Measurements from ENCODE around the gene KIRREL1. TPM values are rescaled to one million over a fixed set of nuclear protein-coding genes. Genes with fewer than 3 reads are reported as not detected.

KIRREL1 gene
- total and polyA plus RNA-seq, 5 experiments from 2014 or later = not detected

- DNase-seq (no peak), ATAC-seq (no peak)
- POLR2A ChIA-PET = no interaction called here
- Mint-ChIP-seq H3K4me1 (peaks cover 0 to 3% (median 0%) of the 10 kb centered on the region in 4 donors), H3K27me3 (peaks cover 0 to 1% (median 0%) of the 10 kb centered on the region in 5 donors), H3K36me3 (no peaks in the 10 kb centered on the region), H3K9me3 (no peaks in the 10 kb centered on the region), H3K27ac (no peak overlapping the region), H3K4me3 (no peak overlapping the region)
These were observed 105.7 kb downstream of the KIRREL1 start for GRCh38 chr1:158099185-158099584.

GRCh38 chr1:158100498-158100897, 107.1 kb downstream of the KIRREL1 start:
- H3K27me3 Mint-ChIP-seq = peaks cover 0 to 6% (median 4%) of the 10 kb centered on the region in 5 donors
- POLR2A ChIA-PET = no interaction called here
- H3K27ac Mint-ChIP-seq = no peak overlapping the region
- DNase-seq (no peak), ATAC-seq (no peak)
- H3K4me1 Mint-ChIP-seq = peaks cover 0 to 3% (median 0%) of the 10 kb centered on the region in 4 donors
- no peaks in the 10 kb centered on the region for H3K36me3 Mint-ChIP-seq
- H3K4me3 Mint-ChIP-seq = no peak overlapping the region
- no peaks in the 10 kb centered on the region for H3K9me3 Mint-ChIP-seq

- Mint-ChIP-seq H3K4me1 (peaks cover 0 to 3% (median 0%) of the 10 kb centered on the region in 4 donors), H3K27me3 (peaks cover 0 to 8% (median 6%) of the 10 kb centered on the region in 5 donors), H3K9me3 (no peaks in the 10 kb centered on the region), H3K4me3 (no peak overlapping the region), H3K27ac (no peak overlapping the region), H3K36me3 (no peaks in the 10 kb centered on the region)
- DNase-seq (no peak), ATAC-seq (no peak)
- POLR2A ChIA-PET = no interaction called here
These were observed 108.0 kb downstream of the KIRREL1 start for GRCh38 chr1:158101455-158101854.

- DNase-seq = no peak
- Mint-ChIP-seq H3K9me3 (no peaks in the 10 kb centered on the region), H3K4me3 (no peak overlapping the region), H3K36me3 (no peaks in the 10 kb centered on the region), H3K27me3 (peaks cover 0 to 8% (median 6%) of the 10 kb centered on the region in 5 donors), H3K27ac (peak overlapping the region in 3 of 10 donors; percentile 1 to 28 (median 14)), H3K4me1 (peaks cover 0 to 3% (median 0%) of the 10 kb centered on the region in 4 donors)
- no peak for ATAC-seq
- POLR2A ChIA-PET = no interaction called here
These were observed 108.5 kb downstream of the KIRREL1 start for GRCh38 chr1:158101927-158102326.

DNA sequence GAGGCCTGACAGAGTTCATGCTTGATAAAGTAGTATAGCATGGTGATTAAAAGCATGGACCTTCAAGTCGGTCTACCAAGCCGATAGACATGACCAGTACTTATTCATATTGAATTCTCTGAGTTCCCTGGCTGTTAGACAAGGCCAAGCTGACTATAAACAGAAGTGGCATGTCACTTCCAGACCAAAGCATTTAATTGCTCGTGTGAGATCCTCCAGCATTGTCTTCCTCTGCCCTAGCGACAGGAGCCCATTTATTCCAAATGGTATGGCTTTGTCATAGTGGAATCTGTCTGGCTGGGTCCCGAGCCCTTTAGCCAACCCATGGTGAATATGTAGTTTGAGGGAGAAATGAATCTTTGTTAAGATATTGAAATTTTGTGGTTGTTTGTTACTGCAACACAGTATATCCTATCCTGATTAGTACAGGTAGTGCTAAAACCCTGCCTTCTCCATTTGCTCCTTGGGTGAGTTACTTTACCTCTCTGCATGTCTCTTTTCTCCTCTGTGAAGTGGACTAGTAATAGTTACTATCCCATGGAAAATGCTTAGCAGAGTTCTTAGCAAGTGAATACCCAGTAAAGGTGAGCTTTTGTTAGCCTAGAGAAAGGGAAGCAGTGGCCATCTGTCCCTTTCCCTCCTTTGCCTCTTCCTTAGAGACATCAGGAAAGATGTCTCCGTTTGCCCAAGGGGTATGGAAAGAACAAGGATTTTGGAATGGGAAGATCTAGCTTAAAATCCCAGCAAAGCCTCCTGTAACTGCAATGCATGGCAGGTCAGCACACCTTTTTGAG, 109.6 kb downstream of the KIRREL1 start:
- H3K36me3 Mint-ChIP-seq = no peaks in the 10 kb centered on the region
- H3K4me1 Mint-ChIP-seq = peaks cover 0 to 3% (median 0%) of the 10 kb centered on the region in 4 donors
- no peak overlapping the region for H3K4me3 Mint-ChIP-seq
- no peak for DNase-seq
- no peak overlapping the region for H3K27ac Mint-ChIP-seq
- ATAC-seq = no peak
- H3K27me3 Mint-ChIP-seq = peaks cover 2 to 8% (median 6%) of the 10 kb centered on the region in 5 donors
- POLR2A ChIA-PET = no interaction called here
- no peaks in the 10 kb centered on the region for H3K9me3 Mint-ChIP-seq

DNA sequence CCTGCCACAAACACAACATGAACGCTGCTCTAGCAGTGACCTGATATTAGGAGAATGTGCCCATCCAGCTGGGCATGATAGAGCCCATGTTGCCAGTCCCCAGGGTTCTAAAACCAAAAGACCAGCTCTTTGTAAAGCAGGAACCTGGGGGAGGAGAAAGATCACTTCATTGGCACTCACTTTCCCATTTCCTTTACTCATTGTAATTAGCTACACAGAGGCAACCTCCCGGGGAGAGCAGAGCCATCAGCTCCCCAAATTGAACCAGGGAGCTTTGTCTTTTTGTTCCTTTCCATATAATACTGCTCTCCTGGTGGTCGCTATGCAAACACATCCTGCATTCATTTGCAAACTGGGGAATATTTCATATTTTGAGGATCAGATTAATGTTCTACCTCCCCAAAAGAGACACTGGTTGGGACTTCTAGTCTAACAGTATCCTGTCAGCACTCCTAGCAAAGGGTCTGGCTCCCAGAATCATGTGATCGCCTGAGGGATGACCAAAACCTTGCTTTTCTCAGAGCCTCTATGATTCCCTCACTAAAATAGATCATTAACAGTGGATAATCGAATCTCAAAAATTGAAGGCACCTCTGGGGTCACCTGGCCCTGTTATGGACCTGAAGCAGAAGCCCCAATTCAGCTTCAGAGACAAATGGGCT, 110.5 kb downstream of the KIRREL1 start:
- POLR2A ChIA-PET = no interaction called here
- DNase-seq (no peak), ATAC-seq (no peak)
- H3K4me3 Mint-ChIP-seq = no peak overlapping the region
- H3K27me3 Mint-ChIP-seq = peaks cover 2 to 8% (median 6%) of the 10 kb centered on the region in 5 donors
- H3K9me3 Mint-ChIP-seq = no peaks in the 10 kb centered on the region
- no peaks in the 10 kb centered on the region for H3K36me3 Mint-ChIP-seq
- peaks cover 0 to 3% (median 0%) of the 10 kb centered on the region in 4 donors for H3K4me1 Mint-ChIP-seq
- H3K27ac Mint-ChIP-seq = no peak overlapping the region

- peaks cover 0 to 3% (median 0%) of the 10 kb centered on the region in 4 donors for H3K4me1 Mint-ChIP-seq
These were observed 111.4 kb downstream of the KIRREL1 start for GRCh38 chr1:158104891-158105290.

DNA sequence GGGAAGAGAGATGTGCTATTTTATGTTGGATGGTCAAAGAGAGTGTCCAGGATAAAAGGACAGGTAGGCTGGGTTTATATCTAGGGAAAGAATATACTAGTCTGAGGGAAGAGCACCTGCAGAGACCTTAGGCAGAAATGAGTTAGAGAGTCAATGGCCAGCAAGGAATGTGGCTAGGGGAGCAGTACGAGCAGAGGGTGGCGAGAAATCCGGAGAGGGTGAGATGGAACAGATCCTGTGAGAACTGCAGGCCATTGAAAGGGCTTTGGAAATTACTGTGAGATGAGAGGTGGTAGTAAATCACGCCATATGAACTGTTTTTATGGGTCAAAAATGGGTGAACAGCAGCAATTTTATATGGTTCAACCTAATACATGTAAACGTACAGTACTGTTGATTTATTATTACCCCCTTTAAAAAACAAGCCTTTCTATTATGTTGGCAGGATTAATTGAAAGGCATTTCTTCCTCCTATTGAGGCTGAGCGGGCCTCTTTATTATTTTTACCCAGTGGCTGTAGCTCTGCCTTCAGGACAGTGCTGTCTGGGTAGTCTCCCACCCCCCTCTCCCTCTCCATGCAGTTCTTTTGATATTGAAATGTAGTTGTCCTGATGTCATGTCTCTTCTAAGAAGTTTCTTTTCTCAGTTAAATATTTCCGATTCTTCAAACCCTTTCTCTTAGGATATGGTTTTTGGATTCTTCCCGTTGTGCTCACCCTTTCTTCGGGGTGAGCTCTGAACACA, 112.1 kb downstream of the KIRREL1 start:
- Mint-ChIP-seq H3K4me1 (peaks cover 0 to 3% (median 0%) of the 10 kb centered on the region in 4 donors), H3K4me3 (no peak overlapping the region), H3K27ac (no peak overlapping the region), H3K9me3 (no peaks in the 10 kb centered on the region), H3K36me3 (no peaks in the 10 kb centered on the region), H3K27me3 (peaks cover 2 to 8% (median 6%) of the 10 kb centered on the region in 5 donors)
- DNase-seq = no peak
- ATAC-seq = no peak
- POLR2A ChIA-PET = no interaction called here

More at GRCh38 chr1:158104891-158105290, 111.4 kb downstream of the KIRREL1 start:
- Mint-ChIP-seq H3K36me3 (no peaks in the 10 kb centered on the region), H3K27ac (no peak overlapping the region), H3K4me3 (no peak overlapping the region), H3K27me3 (peaks cover 2 to 8% (median 6%) of the 10 kb centered on the region in 5 donors), H3K9me3 (no peaks in the 10 kb centered on the region)
- POLR2A ChIA-PET = no interaction called here
- DNase-seq (no peak), ATAC-seq (no peak)

DNA sequence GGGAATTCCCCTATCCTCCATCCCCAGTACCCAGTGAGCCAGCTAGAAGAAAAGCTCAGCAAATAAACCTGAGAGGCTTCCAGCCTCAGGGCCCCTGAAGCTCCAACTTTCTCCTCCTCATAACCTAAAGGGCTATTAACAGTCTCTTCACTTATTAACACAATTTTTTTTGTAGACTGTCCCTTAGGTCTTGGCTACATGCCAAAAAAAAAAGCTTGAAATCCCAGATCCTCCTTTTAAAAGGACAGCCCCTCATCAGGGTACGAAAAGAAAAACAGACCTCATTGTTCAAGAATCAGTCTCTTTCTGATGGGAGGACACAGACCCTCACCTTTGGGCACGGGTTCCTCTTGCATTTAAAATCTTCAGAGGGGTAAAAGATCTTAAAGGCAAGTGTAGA, 114.5 kb downstream of the KIRREL1 start:
- H3K27ac Mint-ChIP-seq = no peak overlapping the region
- H3K27me3 Mint-ChIP-seq = peaks cover 8 to 30% (median 21%) of the 10 kb centered on the region in 5 donors
- ATAC-seq (no peak), DNase-seq (no peak)
- POLR2A ChIA-PET = no interaction called here
- H3K36me3 Mint-ChIP-seq = no peaks in the 10 kb centered on the region
- H3K4me3 Mint-ChIP-seq = no peak overlapping the region
- H3K9me3 Mint-ChIP-seq = no peaks in the 10 kb centered on the region
- peaks cover 0 to 3% (median 1%) of the 10 kb centered on the region in 4 donors for H3K4me1 Mint-ChIP-seq

GRCh38 chr1:158112994-158113758, 119.7 kb downstream of the KIRREL1 start:
- ATAC-seq (peak; percentile 80 to 89), DNase-seq (peak in 9 of 10 donors; percentile 12 to 57 (median 33))
- no peaks in the 10 kb centered on the region for H3K36me3 Mint-ChIP-seq
- peak overlapping the region; percentile 70 to 90 (median 85) for H3K4me3 Mint-ChIP-seq
- H3K9me3 Mint-ChIP-seq = no peaks in the 10 kb centered on the region
- POLR2A ChIA-PET = no interaction called here
- peak overlapping the region in 5 of 10 donors; percentile 22 to 83 (median 63) for H3K27ac Mint-ChIP-seq
- H3K4me1 Mint-ChIP-seq = peaks cover 6 to 21% (median 15%) of the 10 kb centered on the region in 4 donors
- H3K27me3 Mint-ChIP-seq = peaks cover 19 to 56% (median 44%) of the 10 kb centered on the region in 5 donors

DNA sequence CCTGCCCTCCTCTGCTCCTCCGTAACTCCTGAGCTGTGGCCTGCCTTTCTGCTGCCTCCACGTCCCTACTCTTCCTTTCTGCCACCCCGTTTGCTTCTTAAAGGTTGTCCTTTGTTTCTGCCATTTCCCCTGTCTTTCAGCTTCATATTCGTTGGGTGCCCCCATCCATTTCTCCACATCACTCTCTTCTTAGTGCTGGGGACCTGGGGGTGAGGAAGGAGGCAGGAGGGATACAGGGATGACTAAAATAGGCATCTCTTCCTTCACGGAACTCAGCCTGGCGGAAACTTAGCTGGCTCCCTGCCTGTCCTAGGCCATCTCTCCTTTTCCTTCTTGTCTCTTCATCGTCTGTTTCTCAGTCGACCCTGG, 120.3 kb downstream of the KIRREL1 start:
- H3K27ac Mint-ChIP-seq = peak overlapping the region in 4 of 10 donors; percentile 9 to 70 (median 60)
- H3K27me3 Mint-ChIP-seq = peaks cover 23 to 62% (median 48%) of the 10 kb centered on the region in 5 donors
- POLR2A ChIA-PET = no interaction called here
- DNase-seq (no peak), ATAC-seq (no peak)
- no peaks in the 10 kb centered on the region for H3K36me3 Mint-ChIP-seq
- H3K4me1 Mint-ChIP-seq = peaks cover 6 to 26% (median 20%) of the 10 kb centered on the region in 4 donors
- H3K4me3 Mint-ChIP-seq = peak overlapping the region; percentile 70 to 90 (median 85)
- H3K9me3 Mint-ChIP-seq = no peaks in the 10 kb centered on the region

- POLR2A ChIA-PET = no interaction called here
- Mint-ChIP-seq H3K4me1 (peaks cover 6 to 26% (median 20%) of the 10 kb centered on the region in 4 donors), H3K9me3 (no peaks in the 10 kb centered on the region), H3K4me3 (peak overlapping the region in 1 of 10 donors; percentile 5), H3K27ac (no peak overlapping the region), H3K36me3 (no peaks in the 10 kb centered on the region), H3K27me3 (peaks cover 23 to 74% (median 54%) of the 10 kb centered on the region in 5 donors)
- DNase-seq (no peak), ATAC-seq (no peak)
These were observed 121.7 kb downstream of the KIRREL1 start for GRCh38 chr1:158115126-158115525.

Data from naive thymus-derived CD8-positive, alpha-beta T cell (primary cell).